Endothelial cell of umbilical vein (primary cell): ENCODE data around the gene ADCY2. TPM values are rescaled to one million over a fixed set of nuclear protein-coding genes. Genes with fewer than 3 reads are reported as not detected.

Experiments
- BruUV-seq: library from RNA; stranded (reverse); fragments of 400-500 nt; replicated peaks from 2 replicates; lab custom pipeline; 2021; lab: Mats Ljungman, UMichigan
- CTCF ChIA-PET: fragments of 300-600, 350-600 bp; sonication (Branson Sonifier 250); formaldehyde crosslinking; loops from one replicate; lab custom pipeline; 2021; ENCODE audit warnings: antibody characterized with exemption, inconsistent platforms; lab: Charles Lee
- POLR2A ChIA-PET: fragments of 300-600, 350-600 bp; sonication (Branson Sonifier 250); formaldehyde crosslinking; loops from one replicate; lab custom pipeline; 2021; ENCODE audit warnings: antibody characterized with exemption, inconsistent platforms; lab: Charles Lee
- DNase-seq: peaks from one replicate; pipeline ENCODE4 v3.0.0-alpha.2; 2011; ENCODE audit warnings: low read depth, low spot score
- FAIRE-seq: peaks from 2 replicates; lab custom pipeline; 2011; peaks lifted over from hg19 to GRCh38; lab: Jason Lieb, UNC
- H2AFZ ChIP-seq: 2 replicates; pipeline ENCODE4 v1.6.0; 2012; ENCODE audit warnings: low read depth, low read length, control low read depth, inconsistent platforms
- H3K27ac ChIP-seq: 2 replicates; pipeline ENCODE4 v1.5.1; 2011; ENCODE audit warnings: low read depth, mild to moderate bottlenecking, control low read depth, low read length, moderate library complexity; ENCODE audit not compliant: insufficient read depth
- H3K27me3 ChIP-seq, 2 experiments: 2 replicates each; pipeline versions ENCODE4 v1.6.0 to v1.6.1; 2011; ENCODE audit warnings: low read length in 2 of 2, mixed read lengths in 1 of 2; ENCODE audit not compliant: control insufficient read depth in 2 of 2, insufficient read depth in 2 of 2
- H3K36me3 ChIP-seq, 2 experiments: 2 replicates in 1 of 2; 3 replicates in 1 of 2; pipeline ENCODE4 v1.5.1; 2011; ENCODE audit warnings: low read length in 2 of 2, mild to moderate bottlenecking in 1 of 2, moderate library complexity in 1 of 2; ENCODE audit not compliant: control insufficient read depth in 2 of 2, insufficient read depth in 2 of 2; ENCODE audit errors: extremely low read depth in 1 of 2
- H3K4me1 ChIP-seq: 3 replicates; pipeline ENCODE4 v1.5.1; 2011; ENCODE audit warnings: mild to moderate bottlenecking, low read length; ENCODE audit not compliant: control insufficient read depth, insufficient read depth; ENCODE audit errors: extremely low read depth
- H3K4me2 ChIP-seq: 2 replicates; pipeline ENCODE4 v1.6.1; 2011; ENCODE audit warnings: low read length, control low read depth, mixed read lengths; ENCODE audit not compliant: insufficient read depth
- H3K4me3 ChIP-seq, 3 experiments: fragments of 200-600 bp in 1 of 3; sonication (generic), shearing (Covaris generic) in 1 of 3; replicated peaks in 1 of 3; 2 replicates each; pipeline ENCODE4 v1.5.1; 2011 to 2016; ENCODE audit warnings: control low read depth in 3 of 3, low read length in 3 of 3, mild to moderate bottlenecking in 2 of 3, inconsistent platforms in 1 of 3, low read depth in 1 of 3, moderate library complexity in 1 of 3; ENCODE audit not compliant: insufficient read depth in 1 of 3
- H3K79me2 ChIP-seq: 2 replicates; pipeline ENCODE4 v1.6.0; 2012; ENCODE audit warnings: low read length, inconsistent platforms; ENCODE audit not compliant: control insufficient read depth, insufficient read depth
- H3K9ac ChIP-seq: replicated peaks from 2 replicates; pipeline ENCODE3; 2011; ENCODE audit warnings: low read length, control low read depth; ENCODE audit not compliant: insufficient read depth; ENCODE audit errors: extremely low read depth
- H3K9me1 ChIP-seq: replicated peaks from 3 replicates; pipeline ENCODE4 v1.6.0; 2011; ENCODE audit warnings: mild to moderate bottlenecking, low read length; ENCODE audit not compliant: control insufficient read depth, insufficient read depth; ENCODE audit errors: extremely low read depth
- H3K9me3 ChIP-seq: replicated peaks from 2 replicates; pipeline ENCODE4 v1.5.1; 2012; ENCODE audit warnings: low read length, inconsistent platforms; ENCODE audit not compliant: control insufficient read depth, insufficient read depth
- H4K20me1 ChIP-seq: replicated peaks from 2 replicates; pipeline ENCODE3; 2011; ENCODE audit warnings: mild to moderate bottlenecking, low read length; ENCODE audit not compliant: control insufficient read depth, insufficient read depth; ENCODE audit errors: extremely low read depth
- EZH2 ChIP-seq: IDR thresholded peaks from 2 replicates; pipeline ENCODE4 v1.6.1; 2012; ENCODE audit warnings: borderline replicate concordance, low read depth, mild to moderate bottlenecking, moderate library complexity, low read length, inconsistent platforms; ENCODE audit not compliant: severe bottlenecking
- FOS ChIP-seq: IDR thresholded peaks from 2 replicates; pipeline ENCODE4 v1.6.1; 2011; ENCODE audit warnings: mild to moderate bottlenecking, low read length, moderate library complexity, borderline replicate concordance; ENCODE audit not compliant: insufficient read depth
- GATA2 ChIP-seq: IDR thresholded peaks from 2 replicates; pipeline ENCODE4 v1.7.0; 2011; ENCODE audit warnings: low read depth, mild to moderate bottlenecking, moderate library complexity, mixed read lengths, low read length; ENCODE audit not compliant: insufficient read length, insufficient read depth
- JUN ChIP-seq: IDR thresholded peaks from 2 replicates; pipeline ENCODE4 v1.6.1; 2011; ENCODE audit warnings: borderline replicate concordance, low read depth; ENCODE audit not compliant: insufficient read length, insufficient read depth
- MYC ChIP-seq: IDR thresholded peaks from one replicate; pipeline ENCODE4 v1.6.1; 2011; ENCODE audit warnings: mild to moderate bottlenecking, low read depth, low read length
- POLR2A ChIP-seq: IDR thresholded peaks from 2 replicates; pipeline ENCODE4 v1.6.1; 2012; ENCODE audit warnings: low read depth, mild to moderate bottlenecking, control low read depth, low read length
- POLR2AphosphoS5 ChIP-seq: IDR thresholded peaks from 2 replicates; pipeline ENCODE4 v1.6.1; 2012; ENCODE audit warnings: low read depth, mild to moderate bottlenecking, control low read depth, low read length, moderate library complexity; ENCODE audit not compliant: insufficient read depth
- dilution Hi-C: fragments of 300-500 bp; cut with MboI; formaldehyde crosslinking; loops from one replicate; pipeline ENCODE4 v1.15.0; 2019; ENCODE audit warnings: low sequenced_read_pairs; ENCODE audit not compliant: extremely low pct_ligation_motif_present
- intact Hi-C: fragments of 100-400 bp; cut with micrococcal nuclease; formaldehyde crosslinking; loops from one replicate; pipeline ENCODE4 v1.10.0; 2022
- polyA plus RNA-seq, 4 experiments: library from polyadenylated mRNA; depleted of rRNA in 3 of 4; stranded (reverse) in 3 of 4; unstranded in 1 of 4; fragments of >200 nt; gene quantifications; 2 replicates each; pipeline versions ENCODE4 v1.2.1 to v1.2.3, GENCODE V29; 2011 to 2012; ENCODE audit warnings: missing spikeins in 1 of 4
- total RNA-seq: library from RNA; stranded (reverse); gene quantifications from 2 replicates; pipeline ENCODE4 v1.2.3, GENCODE V29; 2021
- TF ChIP-seq, protein P1 (sequence below), 2 donors: IDR thresholded peaks; 1 replicate in 1 of 2; 2 replicates in 1 of 2; pipeline ENCODE4 v1.5.1; 2011; ENCODE audit warnings: low read length in 2 of 2, mild to moderate bottlenecking in 2 of 2, moderate library complexity in 2 of 2, control low read depth in 1 of 2, inconsistent platforms in 1 of 2, low read depth in 1 of 2; ENCODE audit not compliant: insufficient read depth in 1 of 2; ENCODE audit errors: extremely low read depth in 1 of 2
- TF ChIP-seq, protein P2 (sequence below): IDR thresholded peaks from 2 replicates; pipeline ENCODE4 v1.6.1; 2011; ENCODE audit not compliant: insufficient read depth, insufficient read length

Gene ADCY2
- total and polyA plus RNA-seq, 2 donors (not counting 3 experiments of a cell fraction or from before 2014, with no cell fraction given), result under 0.01 TPM; not detected in 1

DNA sequence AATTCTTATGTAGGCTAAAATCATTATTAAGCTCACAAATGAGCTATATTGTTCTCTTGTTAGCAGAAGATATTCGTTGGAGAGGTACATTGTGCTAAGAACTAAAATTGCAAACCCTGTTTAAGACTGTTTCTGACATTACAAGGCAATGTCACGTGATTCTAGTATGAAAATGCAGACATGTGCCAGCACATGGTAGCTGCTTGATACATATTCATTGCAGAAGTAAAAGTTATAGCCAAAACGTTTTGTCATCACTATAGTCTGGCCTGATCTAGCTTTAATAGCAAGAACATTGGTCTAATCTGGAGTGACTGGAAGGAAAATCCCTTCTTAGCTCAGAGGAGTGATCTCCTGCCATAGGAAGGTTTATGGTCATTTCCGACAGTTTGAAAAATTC is 310.3 kb downstream of the ADCY2 start:
- Histone ChIP-seq H4K20me1 (no peaks in the 10 kb centered on the region), H3K9me1 (no peaks in the 10 kb centered on the region), H3K36me3 (no peaks in the 10 kb centered on the region), H3K27me3 (no peaks in the 10 kb centered on the region), H3K4me2 (no peak overlapping the region), H3K9me3 (peaks cover 4% of the 10 kb centered on the region), H3K9ac (no peak overlapping the region), H3K4me3 (no peak overlapping the region), H3K79me2 (no peaks in the 10 kb centered on the region), H2AFZ (no peak overlapping the region), H3K4me1 (no peaks in the 10 kb centered on the region), H3K27ac (no peak overlapping the region)
- intact Hi-C loops, result no loop called here
- FAIRE-seq (no peak), DNase-seq (no peak)
- ChIA-PET POLR2A (no interaction called here), CTCF (no interaction called here)
- dilution Hi-C loops, result no loop called here
- no TSS peak for BruUV-seq
- TF ChIP-seq POLR2A (no peak), GATA2 (no peak), MYC (no peak), POLR2AphosphoS5 (no peak), FOS (no peak), JUN (no peak), EZH2 (no peak)
- TF ChIP-seq, protein P1, sequence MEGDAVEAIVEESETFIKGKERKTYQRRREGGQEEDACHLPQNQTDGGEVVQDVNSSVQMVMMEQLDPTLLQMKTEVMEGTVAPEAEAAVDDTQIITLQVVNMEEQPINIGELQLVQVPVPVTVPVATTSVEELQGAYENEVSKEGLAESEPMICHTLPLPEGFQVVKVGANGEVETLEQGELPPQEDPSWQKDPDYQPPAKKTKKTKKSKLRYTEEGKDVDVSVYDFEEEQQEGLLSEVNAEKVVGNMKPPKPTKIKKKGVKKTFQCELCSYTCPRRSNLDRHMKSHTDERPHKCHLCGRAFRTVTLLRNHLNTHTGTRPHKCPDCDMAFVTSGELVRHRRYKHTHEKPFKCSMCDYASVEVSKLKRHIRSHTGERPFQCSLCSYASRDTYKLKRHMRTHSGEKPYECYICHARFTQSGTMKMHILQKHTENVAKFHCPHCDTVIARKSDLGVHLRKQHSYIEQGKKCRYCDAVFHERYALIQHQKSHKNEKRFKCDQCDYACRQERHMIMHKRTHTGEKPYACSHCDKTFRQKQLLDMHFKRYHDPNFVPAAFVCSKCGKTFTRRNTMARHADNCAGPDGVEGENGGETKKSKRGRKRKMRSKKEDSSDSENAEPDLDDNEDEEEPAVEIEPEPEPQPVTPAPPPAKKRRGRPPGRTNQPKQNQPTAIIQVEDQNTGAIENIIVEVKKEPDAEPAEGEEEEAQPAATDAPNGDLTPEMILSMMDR (IDR thresholded peaks at IDR 0.05; ENCODE audit: extremely low read depth in 1 of 2, insufficient read depth in 1 of 2, low read depth in 1 of 2, low read length in 2 of 2), result no peak
- TF ChIP-seq, protein P2, sequence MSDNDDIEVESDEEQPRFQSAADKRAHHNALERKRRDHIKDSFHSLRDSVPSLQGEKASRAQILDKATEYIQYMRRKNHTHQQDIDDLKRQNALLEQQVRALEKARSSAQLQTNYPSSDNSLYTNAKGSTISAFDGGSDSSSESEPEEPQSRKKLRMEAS, result no peak
